ENCODE results near the gene C3orf33.
"Not testable (repeated sequence)": the region's sequence is repeated elsewhere in the genome, so short reads cannot be mapped to it uniquely, and the experiment has no call there.

Gene C3orf33

GRCh38 chr3:155846119-155846518 is 40.0 kb upstream of the C3orf33 start:
- no peaks in the 10 kb centered on the region for H3K27me3 ChIP-seq (ENCODE audit: insufficient read depth, poor library complexity, severe bottlenecking)
- TF ChIP-seq CTCF (IDR thresholded peaks at IDR 0.05; ENCODE audit: insufficient read depth, low read length) (no peak), SPI1 (IDR thresholded peaks at IDR 0.05; ENCODE audit: borderline replicate concordance, low read depth) (peak; percentile 41; the same call in 1 of the 2 replicates)
- DNase-seq (ENCODE audit: low read depth in 1 of 2, low spot score in 1 of 2): no peak
- H3K27ac ChIP-seq (replicated peaks): no peak overlapping the region
- no peak overlapping the region for H3K4me3 ChIP-seq (replicated peaks; ENCODE audit: insufficient read depth, low read length)

DNA sequence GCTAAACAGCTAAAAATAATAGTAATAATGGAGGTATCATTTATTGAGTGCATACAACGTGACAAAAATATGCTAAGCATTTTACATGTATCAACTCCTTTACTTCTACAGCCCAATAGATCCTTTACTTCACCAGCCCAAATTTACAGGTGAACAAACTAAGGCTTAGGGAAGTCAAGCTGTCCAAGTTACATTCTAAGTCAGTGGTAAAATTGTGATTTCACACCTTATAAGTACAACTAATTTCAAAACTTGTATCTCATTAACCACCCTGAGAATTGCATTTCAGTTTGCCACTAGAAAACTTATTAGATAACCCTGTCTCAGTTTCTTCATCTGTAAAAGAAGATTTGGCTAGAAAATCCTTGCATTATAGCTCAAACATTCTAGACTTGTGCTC is 37.5 kb upstream of the C3orf33 start:
- DNase-seq (ENCODE audit: low read depth in 1 of 2, low spot score in 1 of 2): no peak
- no peak for TF ChIP-seq SPI1 (IDR thresholded peaks at IDR 0.05; ENCODE audit: borderline replicate concordance, low read depth)
- TF ChIP-seq POLR2AphosphoS5 (IDR thresholded peaks at IDR 0.05; ENCODE audit: low read depth): no peak
- TF ChIP-seq CTCF (IDR thresholded peaks at IDR 0.05; ENCODE audit: insufficient read depth, low read length): no peak
- no peak for TF ChIP-seq REST (IDR thresholded peaks at IDR 0.05; ENCODE audit: insufficient replicate concordance, low read depth)
- no peak for TF ChIP-seq GABPA (IDR thresholded peaks at IDR 0.05; ENCODE audit: low read depth)
- H3K27me3 ChIP-seq (ENCODE audit: insufficient read depth, poor library complexity, severe bottlenecking): no peaks in the 10 kb centered on the region
- no peak overlapping the region for H3K27ac ChIP-seq (replicated peaks)
- no peak overlapping the region for H3K4me3 ChIP-seq (replicated peaks; ENCODE audit: insufficient read depth, low read length)

GRCh38 chr3:155835341-155836071 is 29.4 kb upstream of the C3orf33 start:
- Histone ChIP-seq H3K27ac (replicated peaks) (no peak overlapping the region), H3K4me3 (replicated peaks; ENCODE audit: insufficient read depth, low read length) (no peak overlapping the region), H3K27me3 (ENCODE audit: insufficient read depth, poor library complexity, severe bottlenecking) (no peaks in the 10 kb centered on the region)
- TF ChIP-seq CTCF (IDR thresholded peaks at IDR 0.05; ENCODE audit: insufficient read depth, low read length): no peak
- TF ChIP-seq REST (IDR thresholded peaks at IDR 0.05; ENCODE audit: insufficient replicate concordance, low read depth): no peak
- TF ChIP-seq GABPA (IDR thresholded peaks at IDR 0.05; ENCODE audit: low read depth): no peak
- no peak for TF ChIP-seq SPI1 (IDR thresholded peaks at IDR 0.05; ENCODE audit: borderline replicate concordance, low read depth)
- TF ChIP-seq POLR2AphosphoS5 (IDR thresholded peaks at IDR 0.05; ENCODE audit: low read depth): no peak
- no peak for DNase-seq (ENCODE audit: low read depth in 1 of 2, low spot score in 1 of 2)

GRCh38 chr3:155828490-155829098 is 22.5 kb upstream of the C3orf33 start:
- H3K4me3 ChIP-seq (replicated peaks; ENCODE audit: insufficient read depth, low read length); H3K27me3 ChIP-seq (ENCODE audit: insufficient read depth, poor library complexity, severe bottlenecking); DNase-seq (ENCODE audit: low read depth in 1 of 2, low spot score in 1 of 2); H3K27ac ChIP-seq (replicated peaks): not testable (repeated sequence)

All from HL-60 (cell line).